ENCODE results near the gene ANKRD11. TPM values are rescaled to one million over a fixed set of nuclear protein-coding genes. Genes with fewer than 3 reads are reported as not detected.

ANKRD11 gene
- total RNA-seq, 1 experiment from 2014 or later: 99.4 TPM

GRCh38 chr16:89401641-89402445 is 88.5 kb downstream of the ANKRD11 start:
- intact Hi-C loops (cut with micrococcal nuclease; ENCODE audit: unreplicated experiment): no loop called here
- Histone ChIP-seq H3K4me3 (ENCODE audit: low read depth in 2 of 2, low read length in 2 of 2) (no peak overlapping the region), H3K9me3 (ENCODE audit: control insufficient read depth, insufficient read depth, low read depth, low read length) (no peaks in the 10 kb centered on the region), H3K27ac (ENCODE audit: low read length) (peak overlapping the region; percentile 12; the same call in 1 of the 2 replicates), H3K4me1 (ENCODE audit: control insufficient read depth, insufficient read depth, low read length) (peaks cover 33% of the 10 kb centered on the region), H3K27me3 (ENCODE audit: control insufficient read depth, insufficient read depth, low read length) (no peaks in the 10 kb centered on the region), H3K36me3 (ENCODE audit: control insufficient read depth, insufficient read depth, low read length) (no peaks in the 10 kb centered on the region)
- ATAC-seq (no peak), DNase-seq (ENCODE audit: low read depth, low spot score) (no peak)
- BruUV-seq (replicated peaks): no TSS peak
- ChIA-PET POLR2A (no interaction called here), CTCF (no interaction called here)
- in situ Hi-C loops (cut with HindIII; ENCODE audit: low pct_unique_long_range_greater_than_20kb, low sequenced_read_pairs): no loop called here
- TF ChIP-seq POLR2AphosphoS5 (IDR thresholded peaks at IDR 0.05; ENCODE audit: low read depth, low read length): no peak

DNA sequence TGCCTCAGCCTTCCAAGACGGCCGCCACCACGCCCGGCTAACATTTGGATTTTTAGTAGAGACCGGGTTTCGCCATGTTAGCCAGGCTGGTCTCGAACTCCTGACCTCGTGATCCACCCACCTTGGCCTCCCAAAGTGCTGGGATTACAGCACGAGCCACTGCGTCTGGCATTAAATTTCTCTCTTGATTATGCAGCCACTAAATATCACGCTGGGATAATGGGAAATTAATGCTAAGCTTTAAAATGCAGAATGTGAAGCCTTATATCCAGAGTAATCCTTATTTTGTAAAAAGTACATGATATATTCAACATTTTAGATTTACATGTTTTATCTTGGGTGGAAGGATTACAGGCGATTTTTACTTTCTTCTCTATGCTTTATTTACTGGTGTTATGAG is 89.2 kb downstream of the ANKRD11 start:
- TF ChIP-seq TCF7L2 (IDR thresholded peaks at IDR 0.05; ENCODE audit: low read depth, low read length): no peak
- BruUV-seq (replicated peaks): TSS peak; percentile 57
- ATAC-seq: no peak
- POLR2A ChIA-PET: no interaction called here
- no peak for DNase-seq (ENCODE audit: low read depth, low spot score)
- CTCF ChIA-PET: no interaction called here
- Histone ChIP-seq H3K36me3 (ENCODE audit: control insufficient read depth, insufficient read depth, low read length) (no peaks in the 10 kb centered on the region), H3K4me3 (ENCODE audit: low read depth in 2 of 2, low read length in 2 of 2) (no peak overlapping the region), H3K4me1 (ENCODE audit: control insufficient read depth, insufficient read depth, low read length) (peaks cover 30% of the 10 kb centered on the region), H3K9me3 (ENCODE audit: control insufficient read depth, insufficient read depth, low read depth, low read length) (no peaks in the 10 kb centered on the region), H3K27ac (ENCODE audit: low read length) (no peak overlapping the region), H3K27me3 (ENCODE audit: control insufficient read depth, insufficient read depth, low read length) (no peaks in the 10 kb centered on the region)
- in situ Hi-C loops (cut with HindIII; ENCODE audit: low pct_unique_long_range_greater_than_20kb, low sequenced_read_pairs): no loop called here
- intact Hi-C loops (cut with micrococcal nuclease; ENCODE audit: unreplicated experiment): no loop called here

GRCh38 chr16:89400740-89401139 is 89.6 kb downstream of the ANKRD11 start:
- DNase-seq (ENCODE audit: low read depth, low spot score) (no peak), ATAC-seq (no peak)
- no TSS peak for BruUV-seq (replicated peaks)
- ChIA-PET CTCF (no interaction called here), POLR2A (no interaction called here)
- H3K27ac ChIP-seq (ENCODE audit: low read length): no peak overlapping the region
- in situ Hi-C loops (cut with HindIII; ENCODE audit: low pct_unique_long_range_greater_than_20kb, low sequenced_read_pairs) (no loop called here), intact Hi-C loops (cut with micrococcal nuclease; ENCODE audit: unreplicated experiment) (no loop called here)
- no peaks in the 10 kb centered on the region for H3K9me3 ChIP-seq (ENCODE audit: control insufficient read depth, insufficient read depth, low read depth, low read length)
- no peaks in the 10 kb centered on the region for H3K36me3 ChIP-seq (ENCODE audit: control insufficient read depth, insufficient read depth, low read length)
- no peaks in the 10 kb centered on the region for H3K27me3 ChIP-seq (ENCODE audit: control insufficient read depth, insufficient read depth, low read length)
- peaks cover 35% of the 10 kb centered on the region for H3K4me1 ChIP-seq (ENCODE audit: control insufficient read depth, insufficient read depth, low read length)
- H3K4me3 ChIP-seq (ENCODE audit: low read depth in 2 of 2, low read length in 2 of 2): no peak overlapping the region
- TF ChIP-seq TCF7L2 (IDR thresholded peaks at IDR 0.05; ENCODE audit: low read depth, low read length) (no peak), POLR2AphosphoS5 (IDR thresholded peaks at IDR 0.05; ENCODE audit: low read depth, low read length) (no peak), REST (IDR thresholded peaks at IDR 0.05; ENCODE audit: insufficient read depth in 1 of 2, low read depth in 2 of 2, low read length in 1 of 2) (no peak), SIN3A (IDR thresholded peaks at IDR 0.05; ENCODE audit: borderline replicate concordance, insufficient read depth, low read depth, low read length) (no peak)
- TF ChIP-seq, protein P1, sequence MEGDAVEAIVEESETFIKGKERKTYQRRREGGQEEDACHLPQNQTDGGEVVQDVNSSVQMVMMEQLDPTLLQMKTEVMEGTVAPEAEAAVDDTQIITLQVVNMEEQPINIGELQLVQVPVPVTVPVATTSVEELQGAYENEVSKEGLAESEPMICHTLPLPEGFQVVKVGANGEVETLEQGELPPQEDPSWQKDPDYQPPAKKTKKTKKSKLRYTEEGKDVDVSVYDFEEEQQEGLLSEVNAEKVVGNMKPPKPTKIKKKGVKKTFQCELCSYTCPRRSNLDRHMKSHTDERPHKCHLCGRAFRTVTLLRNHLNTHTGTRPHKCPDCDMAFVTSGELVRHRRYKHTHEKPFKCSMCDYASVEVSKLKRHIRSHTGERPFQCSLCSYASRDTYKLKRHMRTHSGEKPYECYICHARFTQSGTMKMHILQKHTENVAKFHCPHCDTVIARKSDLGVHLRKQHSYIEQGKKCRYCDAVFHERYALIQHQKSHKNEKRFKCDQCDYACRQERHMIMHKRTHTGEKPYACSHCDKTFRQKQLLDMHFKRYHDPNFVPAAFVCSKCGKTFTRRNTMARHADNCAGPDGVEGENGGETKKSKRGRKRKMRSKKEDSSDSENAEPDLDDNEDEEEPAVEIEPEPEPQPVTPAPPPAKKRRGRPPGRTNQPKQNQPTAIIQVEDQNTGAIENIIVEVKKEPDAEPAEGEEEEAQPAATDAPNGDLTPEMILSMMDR (IDR thresholded peaks at IDR 0.05): no peak

Data from Panc1 (cell line).